H1 (cell line): ENCODE results near the gene CRADD. TPM values are rescaled to one million over a fixed set of nuclear protein-coding genes. Genes with fewer than 3 reads are reported as not detected.

Experiments
- CTCF ChIA-PET: fragments of 300-600 bp; sonication (Branson Sonifier 250); formaldehyde crosslinking; loops from one replicate; lab custom pipeline; 2021; ENCODE audit not compliant: partially characterized antibody; lab: Charles Lee
- POLR2A ChIA-PET: fragments of 300-600 bp; sonication (Branson Sonifier 250); formaldehyde crosslinking; loops from one replicate; lab custom pipeline; 2021; ENCODE audit warnings: inconsistent platforms; ENCODE audit not compliant: partially characterized antibody; lab: Charles Lee
- DNase-seq, 2 experiments: peaks; one replicate each; pipeline versions ENCODE4 v3.0.0 to v3.0.0-alpha.2; 2010 to 2022; ENCODE audit warnings: low spot score in 2 of 2, low read depth in 1 of 2, mixed read lengths in 1 of 2
- FAIRE-seq: peaks from 2 replicates; lab custom pipeline; 2011; peaks lifted over from hg19 to GRCh38; lab: Jason Lieb, UNC
- H2AFZ ChIP-seq: 2 replicates; pipeline ENCODE4 v1.8.1; 2012; ENCODE audit warnings: low read length, inconsistent platforms
- H2AK5ac ChIP-seq: 2 replicates; pipeline ENCODE4 v1.6.1; 2013; ENCODE audit warnings: low read depth, low read length
- H2BK120ac ChIP-seq: replicated peaks from 2 replicates; pipeline ENCODE3; 2013; ENCODE audit warnings: low read depth, low read length, inconsistent platforms
- H2BK12ac ChIP-seq: 2 replicates; pipeline ENCODE4 v1.6.1; 2013; ENCODE audit warnings: low read depth, low read length
- H2BK15ac ChIP-seq: 2 replicates; pipeline ENCODE4 v1.6.1; 2013; ENCODE audit warnings: low read length
- H2BK20ac ChIP-seq: 2 replicates; pipeline ENCODE4 v1.6.1; 2013; ENCODE audit warnings: low read length
- H2BK5ac ChIP-seq: 2 replicates; pipeline ENCODE4 v1.6.1; 2013; ENCODE audit warnings: low read depth, low read length
- H3K14ac ChIP-seq: 2 replicates; pipeline ENCODE4 v1.6.1; 2013; ENCODE audit warnings: inconsistent platforms; ENCODE audit not compliant: insufficient read length
- H3K18ac ChIP-seq: 2 replicates; pipeline ENCODE4 v1.6.1; 2013; ENCODE audit warnings: low read length; ENCODE audit errors: extremely low read depth
- H3K23ac ChIP-seq: 2 replicates; pipeline ENCODE4 v1.6.1; 2013; ENCODE audit warnings: inconsistent platforms; ENCODE audit not compliant: insufficient read length
- H3K23me2 ChIP-seq: 2 replicates; pipeline ENCODE4 v1.6.1; 2013; ENCODE audit warnings: low read depth, low read length
- H3K27ac ChIP-seq: 2 replicates; pipeline ENCODE4 v1.6.1; 2011; ENCODE audit warnings: low read depth, low read length, inconsistent platforms
- H3K27me3 ChIP-seq, 4 experiments: replicated peaks in 1 of 4; 1 replicate in 1 of 4; 2 replicates in 3 of 4; pipeline versions ENCODE4 v1.6.1 to v1.8.1; 2011 to 2013; ENCODE audit warnings: low read length in 3 of 4, mild to moderate bottlenecking in 3 of 4, inconsistent platforms in 2 of 4, mixed read lengths in 2 of 4, moderate library complexity in 1 of 4; ENCODE audit not compliant: control insufficient read depth in 3 of 4, insufficient read depth in 3 of 4; ENCODE audit errors: extremely low read depth in 1 of 4
- H3K36me3 ChIP-seq, 4 experiments: 2 replicates each; pipeline versions ENCODE4 v1.6.1 to v1.8.1; 2011 to 2013; ENCODE audit warnings: mild to moderate bottlenecking in 4 of 4, low read length in 3 of 4, moderate library complexity in 2 of 4, control low read depth in 1 of 4, inconsistent platforms in 1 of 4; ENCODE audit not compliant: insufficient read depth in 4 of 4, control insufficient read depth in 2 of 4
- H3K4ac ChIP-seq: replicated peaks from 2 replicates; pipeline ENCODE3; 2013; ENCODE audit warnings: low read length, low read depth, mixed read lengths, inconsistent platforms; ENCODE audit not compliant: insufficient read length
- H3K4me1 ChIP-seq, 4 experiments: replicated peaks in 1 of 4; 1 replicate in 1 of 4; 2 replicates in 3 of 4; pipeline versions ENCODE4 v1.6.1 to v1.8.1; 2011 to 2013; ENCODE audit warnings: low read length in 3 of 4, inconsistent platforms in 2 of 4, mixed read lengths in 1 of 4; ENCODE audit not compliant: insufficient read depth in 4 of 4, control insufficient read depth in 3 of 4
- H3K4me2 ChIP-seq, 2 experiments: 2 replicates each; pipeline versions ENCODE4 v1.6.1 to v1.8.1; 2011 to 2013; ENCODE audit warnings: low read depth in 2 of 2, low read length in 2 of 2, control low read depth in 1 of 2, inconsistent platforms in 1 of 2, mild to moderate bottlenecking in 1 of 2; ENCODE audit not compliant: insufficient read depth in 1 of 2
- H3K4me3 ChIP-seq, 4 experiments: fragments of 200-600, 300-600 bp in 1 of 4; sonication (generic), shearing (Covaris generic), sonication (Bioruptor Twin) in 1 of 4; 2 replicates each; pipeline versions ENCODE4 v1.5.1 to v1.8.1; 2011 to 2016; ENCODE audit warnings: low read length in 4 of 4, low read depth in 3 of 4, control low read depth in 2 of 4, inconsistent platforms in 2 of 4, mild to moderate bottlenecking in 2 of 4, mixed read lengths in 1 of 4, moderate library complexity in 1 of 4; ENCODE audit not compliant: insufficient read depth in 2 of 4; ENCODE audit errors: extremely low read depth in 1 of 4
- H3K56ac ChIP-seq: replicated peaks from 2 replicates; pipeline ENCODE3; 2013; ENCODE audit warnings: low read depth, mild to moderate bottlenecking, mixed read lengths, low read length, inconsistent platforms; ENCODE audit not compliant: insufficient read length
- H3K79me1 ChIP-seq: 2 replicates; pipeline ENCODE4 v1.6.1; 2013; ENCODE audit warnings: low read depth, low read length, control low read depth
- H3K79me2 ChIP-seq, 2 experiments: 2 replicates each; pipeline versions ENCODE4 v1.6.1 to v1.8.1; 2012 to 2013; ENCODE audit warnings: low read length in 2 of 2, mild to moderate bottlenecking in 2 of 2, inconsistent platforms in 1 of 2; ENCODE audit not compliant: insufficient read depth in 2 of 2, control insufficient read depth in 1 of 2
- H3K9ac ChIP-seq, 4 experiments: replicated peaks in 1 of 4; 1 replicate in 1 of 4; 2 replicates in 3 of 4; pipeline versions ENCODE4 v1.6.1 to v1.8.1; 2011 to 2013; ENCODE audit warnings: low read depth in 3 of 4, low read length in 3 of 4, control low read depth in 2 of 4, mild to moderate bottlenecking in 2 of 4, moderate library complexity in 2 of 4, inconsistent platforms in 1 of 4; ENCODE audit errors: extremely low read depth in 1 of 4
- H3K9me3 ChIP-seq, 2 experiments: 2 replicates each; pipeline versions ENCODE4 v1.6.1 to v1.8.1; 2012 to 2013; ENCODE audit warnings: mild to moderate bottlenecking in 2 of 2, moderate library complexity in 2 of 2, control low read depth in 1 of 2, inconsistent platforms in 1 of 2, low read depth in 1 of 2, low read length in 1 of 2, mixed read lengths in 1 of 2; ENCODE audit not compliant: insufficient read depth in 2 of 2
- H4K20me1 ChIP-seq, 2 experiments: replicated peaks in 1 of 2; 2 replicates each; pipeline versions ENCODE3 to v1.8.1; 2011 to 2013; ENCODE audit warnings: inconsistent platforms in 2 of 2, low read length in 2 of 2, mild to moderate bottlenecking in 1 of 2; ENCODE audit not compliant: insufficient read depth in 2 of 2, control insufficient read depth in 1 of 2
- H4K5ac ChIP-seq: 2 replicates; pipeline ENCODE4 v1.6.1; 2013; ENCODE audit warnings: low read length, low read depth, mixed read lengths, inconsistent platforms; ENCODE audit not compliant: insufficient read length
- H4K8ac ChIP-seq: 2 replicates; pipeline ENCODE4 v1.8.0; 2013; ENCODE audit warnings: mild to moderate bottlenecking, moderate library complexity, low read length, inconsistent platforms; ENCODE audit not compliant: insufficient read depth; ENCODE audit errors: extremely low read depth
- H4K91ac ChIP-seq: replicated peaks from 2 replicates; pipeline ENCODE3; 2013; ENCODE audit warnings: low read length, mixed read lengths, inconsistent platforms; ENCODE audit not compliant: insufficient read length
- BRCA1 ChIP-seq: IDR thresholded peaks from 2 replicates; pipeline ENCODE4 v1.6.1; 2012; ENCODE audit warnings: low read depth, low read length, improper control_type of control experiment
- HDAC2 ChIP-seq, 2 experiments: fragments of 300-600 bp in 1 of 2; sonication (generic) in 1 of 2; IDR thresholded peaks; 2 replicates each; pipeline ENCODE4 v1.6.1; 2011 to 2012; ENCODE audit warnings: low read depth in 2 of 2, low read length in 2 of 2, mild to moderate bottlenecking in 2 of 2, moderate library complexity in 2 of 2, borderline replicate concordance in 1 of 2, inconsistent platforms in 1 of 2
- HDAC6 ChIP-seq: IDR thresholded peaks from one replicate; pipeline ENCODE4 v1.7.1; 2012; ENCODE audit warnings: low read depth, mild to moderate bottlenecking, inconsistent platforms, low read length, moderate library complexity
- KDM5A ChIP-seq: fragments of 200-600 bp; IDR thresholded peaks from 2 replicates; pipeline ENCODE4 v1.7.1; 2012; ENCODE audit warnings: mild to moderate bottlenecking, low read length, inconsistent platforms, mixed read lengths
- MAX ChIP-seq: IDR thresholded peaks from 2 replicates; pipeline ENCODE4 v1.6.1; 2012; ENCODE audit warnings: inconsistent platforms
- PHF8 ChIP-seq: fragments of 200-600 bp; sonication (generic); conservative IDR thresholded peaks from 2 replicates; pipeline ENCODE4 v1.7.1; 2012; ENCODE audit warnings: low read depth, mild to moderate bottlenecking, inconsistent platforms, low read length, moderate library complexity
- POU5F1 ChIP-seq: IDR thresholded peaks from 2 replicates; pipeline ENCODE4 v1.6.1; 2011; ENCODE audit warnings: low read depth, mild to moderate bottlenecking, low read length, moderate library complexity
- RAD21 ChIP-seq, 2 experiments: IDR thresholded peaks in 1 of 2; conservative IDR thresholded peaks in 1 of 2; 2 replicates each; pipeline ENCODE4 v1.6.1; 2011; ENCODE audit warnings: low read depth in 2 of 2, low read length in 2 of 2, improper control_type of control experiment in 1 of 2, inconsistent platforms in 1 of 2, mild to moderate bottlenecking in 1 of 2, moderate library complexity in 1 of 2
- RXRA ChIP-seq: IDR thresholded peaks from 2 replicates; pipeline ENCODE4 v1.6.1; 2011; ENCODE audit warnings: low read depth, mild to moderate bottlenecking, low read length, moderate library complexity; ENCODE audit not compliant: insufficient read depth
- SIX5 ChIP-seq: IDR thresholded peaks from 2 replicates; pipeline ENCODE4 v1.6.1; 2011; ENCODE audit warnings: mild to moderate bottlenecking, low read depth, low read length
- SP1 ChIP-seq: IDR thresholded peaks from 2 replicates; pipeline ENCODE4 v1.6.1; 2011; ENCODE audit warnings: low read depth, low read length
- SP2 ChIP-seq: IDR thresholded peaks from 2 replicates; pipeline ENCODE4 v1.6.1; 2012; ENCODE audit warnings: mild to moderate bottlenecking, low read length, inconsistent platforms
- WGBS, 2 experiments: shearing (Covaris generic) in 1 of 2; methylation state at CpG; one replicate each; pipeline versions ENCODE4 v1.1.6 to v1.1.7; 2013 to 2015; ENCODE audit warnings: low lambda C conversion rate in 2 of 2, mixed read lengths in 2 of 2, inconsistent platforms in 1 of 2, low coverage in 1 of 2, missing lambda C conversion rate in 1 of 2; ENCODE audit not compliant: insufficient replicate concordance in 2 of 2, insufficient coverage in 1 of 2, insufficient read length in 1 of 2; ENCODE audit errors: extremely low coverage in 1 of 2, missing lambda C conversion rate in 1 of 2; 5-methylcytosine and 5-hydroxymethylcytosine counted together
- polyA plus RNA-seq, 7 experiments: library from polyadenylated mRNA; depleted of rRNA in 3 of 7; stranded (reverse) in 5 of 7; unstranded in 2 of 7; fragments of >200 nt in 5 of 7; fragments of 200-250 nt in 2 of 7; gene quantifications; 1 replicate in 5 of 7; 2 replicates in 1 of 7; 4 replicates in 1 of 7; pipeline versions ENCODE4 v1.2.1 to v1.2.3, GENCODE V29; 2011 to 2013; ENCODE audit warnings: missing spikeins in 2 of 7, mixed read lengths in 2 of 7
- total RNA-seq: library from RNA; stranded (reverse); fragmentation: NEBNext Ultra II Directional; extraction: Animal tissue kit (Norgen Biotek cat#: 25700); gene quantifications from 2 replicates; pipeline ENCODE4 v1.2.1, GENCODE V29; 2021

The CRADD gene
- total and polyA plus RNA-seq, 2 of the 8 experiments (the other 6 are each of a cell fraction or from before 2014, with no cell fraction given) = 8.1 to 15.4 TPM

GRCh38 chr12:93873561-93873960, 196.4 kb downstream of the CRADD start:
- Histone ChIP-seq H3K18ac (no peak overlapping the region), H3K56ac (no peak overlapping the region), H3K4me3 (no peak overlapping the region), H3K36me3 (no peaks in the 10 kb centered on the region), H2BK5ac (no peak overlapping the region), H2BK20ac (no peak overlapping the region), H2BK120ac (no peak overlapping the region), H3K27ac (no peak overlapping the region), H3K14ac (no peak overlapping the region), H2AK5ac (no peak overlapping the region), H3K23me2 (peaks cover under 1% of the 10 kb centered on the region; the same call in 1 of the 2 replicates), H3K79me2 (no peaks in the 10 kb centered on the region), H3K4me1 (no peaks in the 10 kb centered on the region), H2BK12ac (no peak overlapping the region), H4K91ac (no peak overlapping the region), H3K4ac (no peak overlapping the region), H2BK15ac (no peak overlapping the region), H4K5ac (no peak overlapping the region), H3K9ac (no peak overlapping the region), H2AFZ (no peak overlapping the region), H3K23ac (no peak overlapping the region), H3K79me1 (no peaks in the 10 kb centered on the region), H4K20me1 (no peaks in the 10 kb centered on the region), H3K4me2 (no peak overlapping the region), H3K9me3 (no peaks in the 10 kb centered on the region), H3K27me3 (no peaks in the 10 kb centered on the region), H4K8ac (no peak overlapping the region)
- ChIA-PET POLR2A (no interaction called here), CTCF (no interaction called here)
- TF ChIP-seq BRCA1 = no peak
- no peak for TF ChIP-seq POU5F1
- no peak for TF ChIP-seq HDAC6
- no peak for TF ChIP-seq SP1
- TF ChIP-seq SIX5 = no peak
- no peak for TF ChIP-seq PHF8
- no peak for TF ChIP-seq SP2
- no peak for TF ChIP-seq MAX
- TF ChIP-seq HDAC2 (IDR thresholded peaks at IDR 0.05; ENCODE audit: borderline replicate concordance in 1 of 2, low read depth in 2 of 2, low read length in 2 of 2) = no peak
- TF ChIP-seq RXRA = no peak
- no peak for TF ChIP-seq KDM5A
- TF ChIP-seq RAD21 (IDR thresholded peaks at IDR 0.05 in 1 of 2, conservative IDR thresholded peaks at IDR 0.05 in 1 of 2; ENCODE audit: low read depth in 2 of 2, low read length in 2 of 2) = no peak
- DNase-seq (no peak), FAIRE-seq (no peak)
- WGBS, 2 experiments = 90% methylated on average over 5 of the region's 5 CpGs; no CpG with 5 or more reads in 1 of the 2 experiments
